ENCODE data around the gene C10orf90. TPM values are rescaled to one million over a fixed set of nuclear protein-coding genes. Genes with fewer than 3 reads are reported as not detected.

C10orf90 gene
- total and polyA plus RNA-seq, 4 donors, result not detected

- 53 to 61% methylated on average over 2 of the region's 2 CpGs for WGBS, 2 donors
- no peak for TF ChIP-seq CTCF (IDR thresholded peaks at IDR 0.05; ENCODE audit: control extremely low read depth, extremely low read depth)
Observed at GRCh38 chr10:126690534-126690933, 20.0 kb upstream of the C10orf90 start.

GRCh38 chr10:126689461-126689994 lies 19.0 kb upstream of the C10orf90 start:
- H3K36me3 ChIP-seq (ENCODE audit: control insufficient read depth in 4 of 4, insufficient read depth in 4 of 4, low read length in 4 of 4), result no peaks in the 10 kb centered on the region
- no peak for DNase-seq
- WGBS, 2 donors, result 86 to 91% methylated on average over 4 of the region's 4 CpGs

More at GRCh38 chr10:126690534-126690933, 20.0 kb upstream of the C10orf90 start:
- ATAC-seq (ENCODE audit: insufficient read depth, low FRiP score) (no peak), DNase-seq (no peak)
- no peaks in the 10 kb centered on the region for H3K36me3 ChIP-seq (ENCODE audit: control insufficient read depth in 4 of 4, insufficient read depth in 4 of 4, low read length in 4 of 4)
- H3K9ac ChIP-seq (ENCODE audit: insufficient read depth in 1 of 2, low read length in 2 of 2), result no peak overlapping the region
- H3K9me3 ChIP-seq (ENCODE audit: control insufficient read depth in 4 of 4, insufficient read depth in 3 of 4, low read length in 3 of 4), result peaks cover 0 to 8% (median 0%) of the 10 kb centered on the region in 4 donors
- H3K4me3 ChIP-seq, result no peak overlapping the region
- no peaks in the 10 kb centered on the region for H3K27me3 ChIP-seq (ENCODE audit: control insufficient read depth in 3 of 3, insufficient read depth in 3 of 3, low read length in 2 of 3)
- no peaks in the 10 kb centered on the region for H3K4me1 ChIP-seq (ENCODE audit: control insufficient read depth in 5 of 5, insufficient read depth in 5 of 5, low read length in 5 of 5)
- H3K27ac ChIP-seq (ENCODE audit: low read depth in 1 of 2, low read length in 1 of 2), result no peak overlapping the region

GRCh38 chr10:126687121-126687606 lies 16.7 kb upstream of the C10orf90 start:
- ATAC-seq (ENCODE audit: insufficient read depth, low FRiP score) (no peak), DNase-seq (no peak)
- H3K9ac ChIP-seq (ENCODE audit: insufficient read depth in 1 of 2, low read length in 2 of 2), result no peak overlapping the region
- 63 to 66% methylated on average over 10 of the region's 10 CpGs for WGBS, 2 donors
- TF ChIP-seq CTCF (IDR thresholded peaks at IDR 0.05; ENCODE audit: control extremely low read depth, extremely low read depth), result no peak
- no peaks in the 10 kb centered on the region for H3K4me1 ChIP-seq (ENCODE audit: control insufficient read depth in 5 of 5, insufficient read depth in 5 of 5, low read length in 5 of 5)
- H3K27me3 ChIP-seq (ENCODE audit: control insufficient read depth in 3 of 3, insufficient read depth in 3 of 3, low read length in 2 of 3), result no peaks in the 10 kb centered on the region
- H3K9me3 ChIP-seq (ENCODE audit: control insufficient read depth in 4 of 4, insufficient read depth in 3 of 4, low read length in 3 of 4), result peaks cover 0 to 10% (median 0%) of the 10 kb centered on the region in 4 donors
- no peak overlapping the region for H3K4me3 ChIP-seq
- no peak overlapping the region for H3K27ac ChIP-seq (ENCODE audit: low read depth in 1 of 2, low read length in 1 of 2)
- no peaks in the 10 kb centered on the region for H3K36me3 ChIP-seq (ENCODE audit: control insufficient read depth in 4 of 4, insufficient read depth in 4 of 4, low read length in 4 of 4)

More at GRCh38 chr10:126689461-126689994, 19.0 kb upstream of the C10orf90 start:
- H3K27me3 ChIP-seq (ENCODE audit: control insufficient read depth in 3 of 3, insufficient read depth in 3 of 3, low read length in 2 of 3), result no peaks in the 10 kb centered on the region
- no peak overlapping the region for H3K27ac ChIP-seq (ENCODE audit: low read depth in 1 of 2, low read length in 1 of 2)
- ATAC-seq (ENCODE audit: insufficient read depth, low FRiP score), result no peak
- H3K4me3 ChIP-seq, result no peak overlapping the region
- TF ChIP-seq CTCF (IDR thresholded peaks at IDR 0.05; ENCODE audit: control extremely low read depth, extremely low read depth), result no peak
- H3K4me1 ChIP-seq (ENCODE audit: control insufficient read depth in 5 of 5, insufficient read depth in 5 of 5, low read length in 5 of 5), result no peaks in the 10 kb centered on the region
- no peak overlapping the region for H3K9ac ChIP-seq (ENCODE audit: insufficient read depth in 1 of 2, low read length in 2 of 2)
- H3K9me3 ChIP-seq (ENCODE audit: control insufficient read depth in 4 of 4, insufficient read depth in 3 of 4, low read length in 3 of 4), result peaks cover 0 to 8% (median 0%) of the 10 kb centered on the region in 4 donors

GRCh38 chr10:126686719-126687118 lies 16.2 kb upstream of the C10orf90 start:
- Histone ChIP-seq H3K36me3 (ENCODE audit: control insufficient read depth in 4 of 4, insufficient read depth in 4 of 4, low read length in 4 of 4) (no peaks in the 10 kb centered on the region), H3K27ac (ENCODE audit: low read depth in 1 of 2, low read length in 1 of 2) (no peak overlapping the region), H3K4me3 (no peak overlapping the region), H3K9ac (ENCODE audit: insufficient read depth in 1 of 2, low read length in 2 of 2) (no peak overlapping the region), H3K27me3 (ENCODE audit: control insufficient read depth in 3 of 3, insufficient read depth in 3 of 3, low read length in 2 of 3) (no peaks in the 10 kb centered on the region), H3K9me3 (ENCODE audit: control insufficient read depth in 4 of 4, insufficient read depth in 3 of 4, low read length in 3 of 4) (peaks cover 0 to 10% (median 0%) of the 10 kb centered on the region in 4 donors), H3K4me1 (ENCODE audit: control insufficient read depth in 5 of 5, insufficient read depth in 5 of 5, low read length in 5 of 5) (no peaks in the 10 kb centered on the region)
- no peak for TF ChIP-seq CTCF (IDR thresholded peaks at IDR 0.05; ENCODE audit: control extremely low read depth, extremely low read depth)
- 81 to 89% methylated on average over 7 of the region's 7 CpGs for WGBS, 2 donors
- DNase-seq, result no peak
- ATAC-seq (ENCODE audit: insufficient read depth, low FRiP score), result no peak

Measured in lung (tissue), 12 donors.